GM12878 (cell line): Measurements from ENCODE around the gene NUBPL. TPM values are rescaled to one million over a fixed set of nuclear protein-coding genes. Genes with fewer than 3 reads are reported as not detected.
A peak's percentile ranks its signal among the peaks of the same experiment; 100 is the strongest.

Source experiments
- ATF7 ChIP-seq: fragments of 450-650 bp; IDR thresholded peaks from 2 replicates; pipeline ENCODE4 v1.6.1; 2016; ENCODE audit warnings: low read depth, mild to moderate bottlenecking
- BCL11A ChIP-seq: IDR thresholded peaks from 2 replicates; pipeline ENCODE4 v1.6.1; 2011; ENCODE audit warnings: low read depth, low read length
- CEBPZ ChIP-seq: fragments of 150-350 bp; IDR thresholded peaks from 2 replicates; pipeline ENCODE4 v1.6.1; 2016; ENCODE audit warnings: low read depth, low read length
- EED ChIP-seq: sonication (generic); IDR thresholded peaks from 2 replicates; pipeline ENCODE4 v1.6.1; 2016; ENCODE audit warnings: antibody characterized with exemption, low read depth
- ELK1 ChIP-seq: IDR thresholded peaks from 2 replicates; pipeline ENCODE4 v1.6.1; 2012; ENCODE audit warnings: low read depth, low read length, improper control_type of control experiment
- EZH2 ChIP-seq: IDR thresholded peaks from 2 replicates; pipeline ENCODE4 v1.6.1; 2012; ENCODE audit warnings: low read depth, mild to moderate bottlenecking, control low read depth, inconsistent platforms, low read length, borderline replicate concordance; ENCODE audit not compliant: control insufficient read depth
- IRF5 ChIP-seq: fragments of 450-650 bp; IDR thresholded peaks from 2 replicates; pipeline ENCODE4 v1.6.1; 2017; ENCODE audit warnings: borderline replicate concordance
- JUND ChIP-seq: IDR thresholded peaks from 2 replicates; pipeline ENCODE4 v1.6.1; 2012; ENCODE audit warnings: low read depth, mild to moderate bottlenecking, low read length, improper control_type of control experiment, moderate library complexity
- MTA3 ChIP-seq: IDR thresholded peaks from 2 replicates; pipeline ENCODE4 v1.6.1; 2012; ENCODE audit warnings: low read length, inconsistent platforms, borderline replicate concordance
- NFYA ChIP-seq: IDR thresholded peaks from 2 replicates; pipeline ENCODE4 v1.6.1; 2011; ENCODE audit warnings: low read depth, mild to moderate bottlenecking, low read length, improper control_type of control experiment, borderline replicate concordance
- NR2C1 ChIP-seq: fragments of 450-650 bp; IDR thresholded peaks from 2 replicates; pipeline ENCODE4 v1.6.1; 2017; ENCODE audit warnings: antibody characterized with exemption, mild to moderate bottlenecking, moderate library complexity
- NRF1 ChIP-seq: conservative IDR thresholded peaks from 2 replicates; pipeline ENCODE4 v1.6.1; 2011; ENCODE audit warnings: mild to moderate bottlenecking, low read depth, low read length, improper control_type of control experiment
- POLR2AphosphoS5 ChIP-seq: IDR thresholded peaks from 2 replicates; pipeline ENCODE4 v1.6.1; 2011; ENCODE audit warnings: mild to moderate bottlenecking, low read length, inconsistent platforms
- RELB ChIP-seq: fragments of 450-650 bp; IDR thresholded peaks from 2 replicates; pipeline ENCODE4 v1.6.1; 2017; ENCODE audit warnings: low read depth, mild to moderate bottlenecking, moderate library complexity
- RUNX3 ChIP-seq: IDR thresholded peaks from 2 replicates; pipeline ENCODE4 v1.6.1; 2012; ENCODE audit warnings: low read length, inconsistent platforms
- STAT3 ChIP-seq: IDR thresholded peaks from 2 replicates; pipeline ENCODE4 v1.6.1; 2011; ENCODE audit warnings: low read depth, low read length, improper control_type of control experiment
- TCF3 ChIP-seq: IDR thresholded peaks from 2 replicates; pipeline ENCODE4 v1.6.1; 2012; ENCODE audit warnings: low read depth, mild to moderate bottlenecking, low read length, borderline replicate concordance; ENCODE audit not compliant: insufficient read depth
- ZBED1 ChIP-seq: IDR thresholded peaks from 2 replicates; pipeline ENCODE4 v1.6.1; 2016; ENCODE audit warnings: borderline replicate concordance
- ZBTB33 ChIP-seq: fragments of 450-650 bp; IDR thresholded peaks from 2 replicates; pipeline ENCODE4 v1.6.1; 2017; ENCODE audit warnings: mild to moderate bottlenecking
- ZNF207 ChIP-seq: fragments of 450-650 bp; IDR thresholded peaks from 2 replicates; pipeline ENCODE4 v1.6.1; 2014; ENCODE audit warnings: antibody characterized with exemption, mild to moderate bottlenecking, borderline replicate concordance
- ZNF217 ChIP-seq: fragments of 450-650 bp; IDR thresholded peaks from 2 replicates; pipeline ENCODE4 v1.6.1; 2017; ENCODE audit warnings: antibody characterized with exemption, mild to moderate bottlenecking
- ZSCAN29 ChIP-seq: fragments of 450-650 bp; IDR thresholded peaks from 2 replicates; pipeline ENCODE4 v1.6.1; 2017; ENCODE audit warnings: mild to moderate bottlenecking, moderate library complexity
- polyA plus RNA-seq, 11 experiments: library from polyadenylated mRNA; depleted of rRNA in 4 of 11; unstranded in 6 of 11; stranded (reverse) in 5 of 11; fragments of >200 nt; fragmentation: Nextera tagmentation in 4 of 11; fragmentation: Illumina TruSeq in 1 of 11; extraction: Ambion mirVana in 4 of 11; extraction: Trizol in 1 of 11; gene quantifications; 1 replicate in 1 of 11; 2 replicates in 10 of 11; pipeline versions ENCODE4 v1.2.1 to v1.2.3, GENCODE V29; 2011 to 2016; ENCODE audit warnings: inconsistent platforms in 2 of 11, missing spikeins in 2 of 11, low read depth in 1 of 11
- total RNA-seq, 4 experiments: library from RNA; depleted of rRNA in 3 of 4; stranded (reverse); fragments of >200 nt in 3 of 4; fragmentation: Illumina TruSeq in 1 of 4; extraction: Trizol in 1 of 4; gene quantifications; 2 replicates each; pipeline versions ENCODE4 v1.2.1 to v1.2.3, GENCODE V29; 2013 to 2021

Gene NUBPL
- total and polyA plus RNA-seq, 10 of the 15 experiments (the other 5 are each of a cell fraction or from before 2014, with no cell fraction given): 3.4 to 11.6 (median 8.1) TPM

GRCh38 chr14:31561155-31561846, at the start of gene NUBPL (continued):
- no peak for TF ChIP-seq ZBED1
- TF ChIP-seq EZH2: no peak
- no peak for TF ChIP-seq ZBTB33
- no peak for TF ChIP-seq MTA3
- TF ChIP-seq NRF1: no peak
- no peak for TF ChIP-seq EED
- peak; percentile 78 for TF ChIP-seq POLR2AphosphoS5
- TF ChIP-seq ZSCAN29: no peak
- peak; percentile 81 for TF ChIP-seq RELB
- TF ChIP-seq RUNX3: peak; percentile 48
- no peak for TF ChIP-seq ZNF217
- no peak for TF ChIP-seq BCL11A
- no peak for TF ChIP-seq NFYA
- no peak for TF ChIP-seq STAT3
- no peak for TF ChIP-seq TCF3
- TF ChIP-seq ATF7: peak; percentile 99
- TF ChIP-seq CEBPZ: no peak
- no peak for TF ChIP-seq IRF5
- peak; percentile 54; the same call in 1 of the 2 replicates for TF ChIP-seq JUND
- no peak for TF ChIP-seq NR2C1
- no peak for TF ChIP-seq ELK1
- TF ChIP-seq ZNF207: peak; percentile 87
